HepG2 (cell line): Measurements from ENCODE around the gene MEAF6. TPM values are rescaled to one million over a fixed set of nuclear protein-coding genes. Genes with fewer than 3 reads are reported as not detected.
A peak's percentile ranks its signal among the peaks of the same experiment; 100 is the strongest.

Experiments
- BHLHE40 ChIP-seq: IDR thresholded peaks from 2 replicates; pipeline ENCODE4 v1.6.1; 2011; ENCODE audit warnings: low read length, improper control_type of control experiment
- GZF1 ChIP-seq: sonication (generic); formaldehyde crosslinking; IDR thresholded peaks from 2 replicates; pipeline ENCODE4 v1.5.1; 2020; ENCODE audit warnings: mild to moderate bottlenecking, missing genetic modification reagents
- HMGA1 ChIP-seq: sonication (generic); formaldehyde crosslinking; conservative IDR thresholded peaks from 2 replicates; pipeline ENCODE4 v1.4.0; 2020; ENCODE audit warnings: missing genetic modification reagents
- JUNB ChIP-seq: sonication (generic); formaldehyde crosslinking; IDR thresholded peaks from 2 replicates; pipeline ENCODE4 v1.8.0; 2022; ENCODE audit warnings: missing genetic modification reagents, mild to moderate bottlenecking, borderline replicate concordance
- KDM1A ChIP-seq: IDR thresholded peaks from 2 replicates; pipeline ENCODE4 v1.6.1; 2016; ENCODE audit warnings: missing compliant biosample characterization
- PITX1 ChIP-seq: sonication (generic); formaldehyde crosslinking; IDR thresholded peaks from 2 replicates; pipeline ENCODE4 v1.5.1; 2020; ENCODE audit warnings: mild to moderate bottlenecking, missing genetic modification reagents
- RAD51 ChIP-seq: fragments of 450-650 bp; IDR thresholded peaks from 2 replicates; pipeline ENCODE4 v1.6.1; 2016; ENCODE audit warnings: borderline replicate concordance
- SP1 ChIP-seq, 2 experiments: fragments of 450-650 bp in 1 of 2; sonication (generic) in 1 of 2; formaldehyde crosslinking in 1 of 2; IDR thresholded peaks; 2 replicates each; pipeline versions ENCODE4 v1.4.0 to v1.6.1; 2016 to 2020; ENCODE audit warnings: missing genetic modification reagents in 1 of 2
- ZNF335 ChIP-seq: sonication (generic); formaldehyde crosslinking; IDR thresholded peaks from 2 replicates; pipeline ENCODE4 v1.4.0; 2020; ENCODE audit warnings: missing genetic modification reagents
- ZNF557 ChIP-seq: sonication (generic); formaldehyde crosslinking; IDR thresholded peaks from 2 replicates; pipeline ENCODE4 v1.4.0; 2020; ENCODE audit warnings: missing genetic modification reagents
- ZNF639 ChIP-seq: conservative IDR thresholded peaks from 2 replicates; pipeline ENCODE4 v1.6.1; 2018; ENCODE audit warnings: missing genetic modification reagents
- ZNF704 ChIP-seq: sonication (generic); formaldehyde crosslinking; IDR thresholded peaks from 2 replicates; pipeline ENCODE4 v1.8.1; 2023; ENCODE audit warnings: mild to moderate bottlenecking, inconsistent platforms, moderate library complexity, missing genetic modification reagents, borderline replicate concordance
- ZNF790 ChIP-seq: sonication (generic); formaldehyde crosslinking; IDR thresholded peaks from 2 replicates; pipeline ENCODE4 v1.8.0; 2022; ENCODE audit warnings: missing genetic modification reagents, mild to moderate bottlenecking, borderline replicate concordance
- polyA plus RNA-seq, 8 experiments: library from polyadenylated mRNA; depleted of rRNA in 3 of 8; stranded (reverse) in 7 of 8; unstranded in 1 of 8; fragments of >200 nt; fragmentation: Illumina TruSeq in 4 of 8; extraction: Trizol in 4 of 8; gene quantifications; 2 replicates each; pipeline versions ENCODE4 v1.2.1 to v1.2.3, GENCODE V29; 2011 to 2016; ENCODE audit warnings: low read depth in 4 of 8, missing spikeins in 1 of 8, mixed read lengths in 1 of 8; ENCODE audit not compliant: insufficient read depth in 1 of 8
- total RNA-seq, 5 experiments: library from RNA; depleted of rRNA; stranded (reverse); fragments of >200 nt; fragmentation: Illumina TruSeq; extraction: Trizol; gene quantifications; 2 replicates each; pipeline ENCODE4 v1.2.3, GENCODE V29; 2016; ENCODE audit warnings: low read depth in 1 of 5
- TF ChIP-seq, protein P1 (sequence below): sonication (generic); formaldehyde crosslinking; IDR thresholded peaks from 2 replicates; pipeline ENCODE4 v1.4.0; 2020; ENCODE audit warnings: mild to moderate bottlenecking, low read depth, missing genetic modification reagents
- TF ChIP-seq, protein P2 (sequence below): sonication (generic); formaldehyde crosslinking; IDR thresholded peaks from 2 replicates; pipeline ENCODE4 v1.4.0; 2020; ENCODE audit warnings: mild to moderate bottlenecking, missing genetic modification reagents, borderline replicate concordance
- TF ChIP-seq, protein P3 (sequence below): sonication (generic); formaldehyde crosslinking; IDR thresholded peaks from 2 replicates; pipeline ENCODE4 v1.8.0; 2022; ENCODE audit warnings: missing genetic modification reagents, mild to moderate bottlenecking, inconsistent platforms, borderline replicate concordance
- TF ChIP-seq, protein P4 (sequence below): sonication (generic); formaldehyde crosslinking; IDR thresholded peaks from 2 replicates; pipeline ENCODE4 v1.9.0; 2022; ENCODE audit warnings: missing genetic modification reagents, mild to moderate bottlenecking, borderline replicate concordance
- TF ChIP-seq, protein P5 (sequence below): sonication (generic); formaldehyde crosslinking; IDR thresholded peaks from 2 replicates; pipeline ENCODE4 v1.9.0; 2021; ENCODE audit warnings: missing genetic modification reagents, borderline replicate concordance

MEAF6 gene
- total and polyA plus RNA-seq, 2 of the 13 experiments (the other 11 are each of a cell fraction or from before 2014, with no cell fraction given): 29.5 to 45.6 TPM

DNA sequence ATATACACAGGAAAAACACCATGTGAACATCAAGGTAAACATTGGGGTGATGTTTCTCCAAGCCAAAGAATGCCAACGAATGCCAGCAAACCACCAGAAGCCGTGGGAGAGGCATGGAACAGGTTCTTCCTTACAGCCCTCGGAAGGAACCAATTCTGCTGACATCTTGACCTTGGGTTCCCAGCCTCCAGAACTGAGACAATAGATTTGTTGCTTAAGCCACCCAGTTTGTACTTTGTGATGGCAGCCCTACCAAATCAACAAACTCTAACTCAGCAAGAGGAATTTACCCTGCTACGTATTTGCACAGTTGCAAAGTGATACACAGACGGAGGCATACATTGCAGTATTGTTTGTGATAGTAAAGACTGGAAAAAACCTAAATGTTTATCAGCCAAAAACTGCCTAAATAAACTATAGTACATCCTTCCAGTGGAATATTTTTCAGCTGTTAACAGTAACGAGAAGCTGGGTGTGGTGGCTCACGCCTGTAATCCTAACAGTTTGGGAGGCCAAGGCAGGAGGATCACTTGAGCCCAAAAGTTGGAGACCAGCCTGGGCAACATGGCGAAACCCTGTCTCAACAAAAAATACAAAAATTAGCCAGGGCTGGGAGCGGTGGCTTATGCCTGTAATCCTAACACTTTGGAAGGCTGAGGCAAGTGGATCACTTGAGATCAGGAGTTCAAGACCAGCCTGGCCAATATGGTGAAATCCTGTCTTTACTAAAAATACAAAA lies 52.7 kb downstream of the MEAF6 start (continued):
- TF ChIP-seq ZNF335 (CRISPR knock-in tag) (no peak), JUNB (CRISPR knock-in tag) (no peak), RAD51 (no peak), KDM1A (CRISPR knock-in tag) (0 out of 2 replicates have a peak, but pooled peaks have one; percentile 10), HMGA1 (CRISPR knock-in tag) (no peak), ZNF557 (CRISPR knock-in tag) (no peak), PITX1 (no peak), ZNF790 (CRISPR knock-in tag) (no peak), BHLHE40 (no peak), ZNF639 (CRISPR knock-in tag) (no peak), ZNF704 (no peak), SP1 (IDR thresholded peaks at IDR 0.05) (no peak), SP1 (CRISPR knock-in tag; IDR thresholded peaks at IDR 0.05) (no peak), GZF1 (CRISPR knock-in tag) (no peak)
- TF ChIP-seq, protein P1, sequence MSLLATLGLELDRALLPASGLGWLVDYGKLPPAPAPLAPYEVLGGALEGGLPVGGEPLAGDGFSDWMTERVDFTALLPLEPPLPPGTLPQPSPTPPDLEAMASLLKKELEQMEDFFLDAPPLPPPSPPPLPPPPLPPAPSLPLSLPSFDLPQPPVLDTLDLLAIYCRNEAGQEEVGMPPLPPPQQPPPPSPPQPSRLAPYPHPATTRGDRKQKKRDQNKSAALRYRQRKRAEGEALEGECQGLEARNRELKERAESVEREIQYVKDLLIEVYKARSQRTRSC (CRISPR knock-in tag): no peak
- TF ChIP-seq, protein P2, sequence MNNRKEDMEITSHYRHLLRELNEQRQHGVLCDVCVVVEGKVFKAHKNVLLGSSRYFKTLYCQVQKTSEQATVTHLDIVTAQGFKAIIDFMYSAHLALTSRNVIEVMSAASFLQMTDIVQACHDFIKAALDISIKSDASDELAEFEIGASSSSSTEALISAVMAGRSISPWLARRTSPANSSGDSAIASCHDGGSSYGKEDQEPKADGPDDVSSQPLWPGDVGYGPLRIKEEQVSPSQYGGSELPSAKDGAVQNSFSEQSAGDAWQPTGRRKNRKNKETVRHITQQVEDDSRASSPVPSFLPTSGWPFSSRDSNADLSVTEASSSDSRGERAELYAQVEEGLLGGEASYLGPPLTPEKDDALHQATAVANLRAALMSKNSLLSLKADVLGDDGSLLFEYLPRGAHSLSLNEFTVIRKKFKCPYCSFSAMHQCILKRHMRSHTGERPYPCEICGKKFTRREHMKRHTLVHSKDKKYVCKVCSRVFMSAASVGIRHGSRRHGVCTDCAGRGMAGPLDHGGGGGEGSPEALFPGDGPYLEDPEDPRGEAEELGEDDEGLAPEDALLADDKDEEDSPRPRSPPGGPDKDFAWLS (CRISPR knock-in tag): no peak
- TF ChIP-seq, protein P3, sequence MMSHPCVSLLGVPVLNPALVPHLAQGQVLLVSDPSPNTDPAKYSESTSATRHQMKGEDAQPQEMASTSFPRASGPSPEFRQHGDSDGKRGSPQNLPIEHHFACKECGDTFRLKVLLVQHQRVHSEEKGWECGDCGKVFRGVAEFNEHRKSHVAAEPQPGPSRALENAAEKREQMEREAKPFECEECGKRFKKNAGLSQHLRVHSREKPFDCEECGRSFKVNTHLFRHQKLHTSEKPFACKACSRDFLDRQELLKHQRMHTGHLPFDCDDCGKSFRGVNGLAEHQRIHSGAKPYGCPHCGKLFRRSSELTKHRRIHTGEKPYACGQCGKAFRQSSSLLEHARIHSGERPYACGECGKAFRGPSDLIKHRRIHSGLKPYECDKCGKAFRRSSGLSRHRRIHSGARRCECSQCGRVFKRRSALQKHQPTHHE (CRISPR knock-in tag): no peak
- TF ChIP-seq, protein P4, sequence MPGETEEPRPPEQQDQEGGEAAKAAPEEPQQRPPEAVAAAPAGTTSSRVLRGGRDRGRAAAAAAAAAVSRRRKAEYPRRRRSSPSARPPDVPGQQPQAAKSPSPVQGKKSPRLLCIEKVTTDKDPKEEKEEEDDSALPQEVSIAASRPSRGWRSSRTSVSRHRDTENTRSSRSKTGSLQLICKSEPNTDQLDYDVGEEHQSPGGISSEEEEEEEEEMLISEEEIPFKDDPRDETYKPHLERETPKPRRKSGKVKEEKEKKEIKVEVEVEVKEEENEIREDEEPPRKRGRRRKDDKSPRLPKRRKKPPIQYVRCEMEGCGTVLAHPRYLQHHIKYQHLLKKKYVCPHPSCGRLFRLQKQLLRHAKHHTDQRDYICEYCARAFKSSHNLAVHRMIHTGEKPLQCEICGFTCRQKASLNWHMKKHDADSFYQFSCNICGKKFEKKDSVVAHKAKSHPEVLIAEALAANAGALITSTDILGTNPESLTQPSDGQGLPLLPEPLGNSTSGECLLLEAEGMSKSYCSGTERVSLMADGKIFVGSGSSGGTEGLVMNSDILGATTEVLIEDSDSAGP (CRISPR knock-in tag): no peak
- TF ChIP-seq, protein P5, sequence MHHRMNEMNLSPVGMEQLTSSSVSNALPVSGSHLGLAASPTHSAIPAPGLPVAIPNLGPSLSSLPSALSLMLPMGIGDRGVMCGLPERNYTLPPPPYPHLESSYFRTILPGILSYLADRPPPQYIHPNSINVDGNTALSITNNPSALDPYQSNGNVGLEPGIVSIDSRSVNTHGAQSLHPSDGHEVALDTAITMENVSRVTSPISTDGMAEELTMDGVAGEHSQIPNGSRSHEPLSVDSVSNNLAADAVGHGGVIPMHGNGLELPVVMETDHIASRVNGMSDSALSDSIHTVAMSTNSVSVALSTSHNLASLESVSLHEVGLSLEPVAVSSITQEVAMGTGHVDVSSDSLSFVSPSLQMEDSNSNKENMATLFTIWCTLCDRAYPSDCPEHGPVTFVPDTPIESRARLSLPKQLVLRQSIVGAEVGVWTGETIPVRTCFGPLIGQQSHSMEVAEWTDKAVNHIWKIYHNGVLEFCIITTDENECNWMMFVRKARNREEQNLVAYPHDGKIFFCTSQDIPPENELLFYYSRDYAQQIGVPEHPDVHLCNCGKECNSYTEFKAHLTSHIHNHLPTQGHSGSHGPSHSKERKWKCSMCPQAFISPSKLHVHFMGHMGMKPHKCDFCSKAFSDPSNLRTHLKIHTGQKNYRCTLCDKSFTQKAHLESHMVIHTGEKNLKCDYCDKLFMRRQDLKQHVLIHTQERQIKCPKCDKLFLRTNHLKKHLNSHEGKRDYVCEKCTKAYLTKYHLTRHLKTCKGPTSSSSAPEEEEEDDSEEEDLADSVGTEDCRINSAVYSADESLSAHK (CRISPR knock-in tag): no peak
